ENCODE measurements around the gene LIMS2.

DNA sequence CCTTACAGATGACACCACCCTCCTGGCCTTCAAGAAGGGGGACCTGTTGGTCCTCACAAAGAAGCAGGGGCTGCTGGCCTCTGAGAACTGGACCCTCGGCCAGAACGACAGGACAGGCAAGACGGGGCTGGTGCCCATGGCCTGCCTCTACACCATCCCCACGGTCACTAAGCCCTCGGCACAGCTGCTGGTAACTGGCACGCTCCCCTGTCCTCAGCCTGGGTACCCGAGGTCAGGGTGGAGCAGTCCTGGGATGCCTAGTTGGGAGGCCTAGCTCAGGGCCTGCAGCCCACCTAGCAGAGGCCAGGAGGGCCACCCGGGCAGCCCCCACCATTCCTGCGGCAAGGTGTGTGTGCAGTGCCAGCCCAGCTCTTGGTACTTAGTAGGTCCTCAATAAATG lies 45.7 kb downstream of the LIMS2 start:
- TF ChIP-seq CTCF (optimal IDR thresholded peaks at IDR 0.05 in 1 of 3, IDR thresholded peaks at IDR 0.05 in 1 of 3, conservative IDR thresholded peaks at IDR 0.05 in 1 of 3; ENCODE audit: extremely low read depth in 1 of 3, insufficient read depth in 2 of 3, low read length in 3 of 3) (no peak), EZH2 (IDR thresholded peaks at IDR 0.05; ENCODE audit: low read length) (no peak)
